HEK293 (cell line): ENCODE data around the gene ZFP62.
"Not testable (repeated sequence)": the region's sequence is repeated elsewhere in the genome, so short reads cannot be mapped to it uniquely, and the experiment has no call there.

Experiments used
- CTCF ChIA-PET: fragments of 350-600 bp; formaldehyde crosslinking; extraction: SDS; loops from one replicate; lab custom pipeline; 2021; ENCODE audit warnings: antibody characterized with exemption; lab: Yijun Ruan, JAX
- POLR2A ChIA-PET: fragments of 300-600 bp; formaldehyde crosslinking; extraction: SDS; loops from one replicate; lab custom pipeline; 2020; ENCODE audit warnings: antibody characterized with exemption, inconsistent platforms; lab: Yijun Ruan, JAX
- H3K27ac ChIP-seq: fragments of 200-500 bp; sonication (Bioruptor generic); 2 replicates; pipeline ENCODE4 v1.5.1; 2014; ENCODE audit warnings: low read depth, low read length, control low read depth, inconsistent platforms; ENCODE audit errors: extremely low read depth
- H3K36me3 ChIP-seq, 2 experiments: fragments of 200-500 bp in 1 of 2; sonication (Bioruptor generic) in 1 of 2; 1 replicate in 1 of 2; 2 replicates in 1 of 2; pipeline ENCODE4 v1.5.1; 2014 to 2017; ENCODE audit warnings: inconsistent platforms in 2 of 2, low read length in 2 of 2; ENCODE audit not compliant: control insufficient read depth in 2 of 2, insufficient read depth in 1 of 2
- H3K4me1 ChIP-seq: fragments of 200-500 bp; sonication (Bioruptor generic); 2 replicates; pipeline ENCODE4 v1.5.1; 2014; ENCODE audit warnings: mild to moderate bottlenecking, low read length, inconsistent platforms; ENCODE audit not compliant: control insufficient read depth, insufficient read depth
- H3K4me3 ChIP-seq: 2 replicates; pipeline ENCODE4 v1.5.1; 2011; ENCODE audit warnings: low read depth, mild to moderate bottlenecking, control low read depth, low read length, moderate library complexity
- H3K9me3 ChIP-seq: fragments of 200-500 bp; sonication (Bioruptor generic); 2 replicates; pipeline ENCODE4 v1.5.1; 2014; ENCODE audit warnings: low read depth, low read length, inconsistent platforms; ENCODE audit not compliant: control insufficient read depth, insufficient read depth
- KLF1 ChIP-seq: fragments of 450-650 bp; formaldehyde crosslinking; IDR thresholded peaks from 2 replicates; pipeline ENCODE4 v1.5.1; 2016; ENCODE audit warnings: missing biosample characterization, missing genetic modification characterization
- MYNN ChIP-seq: fragments of 450-650 bp; formaldehyde crosslinking; IDR thresholded peaks from 2 replicates; pipeline ENCODE4 v1.5.1; 2016; ENCODE audit warnings: missing biosample characterization, missing genetic modification characterization, borderline replicate concordance
- ZFHX2 ChIP-seq: fragments of 450-650 bp; formaldehyde crosslinking; conservative IDR thresholded peaks from 2 replicates; pipeline ENCODE4 v1.5.1; 2016; ENCODE audit warnings: missing biosample characterization, missing genetic modification characterization
- ZFP3 ChIP-seq: fragments of 450-650 bp; formaldehyde crosslinking; IDR thresholded peaks from 2 replicates; pipeline ENCODE4 v1.5.1; 2016; ENCODE audit warnings: low read depth, missing biosample characterization, missing genetic modification characterization
- ZFP69B ChIP-seq: fragments of 450-650 bp; formaldehyde crosslinking; IDR thresholded peaks from 2 replicates; pipeline ENCODE4 v1.5.1; 2016; ENCODE audit warnings: missing biosample characterization, missing genetic modification characterization
- ZNF266 ChIP-seq: fragments of 450-650 bp; formaldehyde crosslinking; IDR thresholded peaks from 2 replicates; pipeline ENCODE4 v1.5.1; 2016; ENCODE audit warnings: missing biosample characterization, missing genetic modification characterization, low read depth
- ZNF311 ChIP-seq: fragments of 450-650 bp; formaldehyde crosslinking; IDR thresholded peaks from 2 replicates; pipeline ENCODE4 v1.5.1; 2017; ENCODE audit warnings: missing biosample characterization, missing genetic modification characterization, borderline replicate concordance
- ZNF341 ChIP-seq: fragments of 450-650 bp; formaldehyde crosslinking; IDR thresholded peaks from 2 replicates; pipeline ENCODE4; 2016; ENCODE audit warnings: low read depth, missing biosample characterization, missing genetic modification characterization
- ZNF354C ChIP-seq: fragments of 450-650 bp; formaldehyde crosslinking; IDR thresholded peaks from 2 replicates; pipeline ENCODE4 v1.5.1; 2016; ENCODE audit warnings: missing biosample characterization, missing genetic modification characterization, low read depth, borderline replicate concordance
- ZNF473 ChIP-seq: fragments of 450-650 bp; formaldehyde crosslinking; IDR thresholded peaks from 2 replicates; pipeline ENCODE4 v1.5.1; 2017; ENCODE audit warnings: missing biosample characterization, missing genetic modification characterization
- ZNF501 ChIP-seq: fragments of 450-650 bp; formaldehyde crosslinking; IDR thresholded peaks from 2 replicates; pipeline ENCODE4 v1.5.1; 2016; ENCODE audit warnings: missing biosample characterization, missing genetic modification characterization
- ZNF544 ChIP-seq: fragments of 450-650 bp; formaldehyde crosslinking; IDR thresholded peaks from 2 replicates; pipeline ENCODE4 v1.5.0; 2017; ENCODE audit warnings: missing biosample characterization, missing genetic modification characterization
- ZNF548 ChIP-seq: fragments of 450-650 bp; formaldehyde crosslinking; IDR thresholded peaks from 2 replicates; pipeline ENCODE4 v1.5.1; 2016; ENCODE audit warnings: missing biosample characterization, missing genetic modification characterization
- ZNF549 ChIP-seq: fragments of 450-650 bp; IDR thresholded peaks from 2 replicates; pipeline ENCODE4 v1.5.1; 2018; ENCODE audit warnings: missing biosample characterization, missing genetic modification characterization, mild to moderate bottlenecking, inconsistent platforms, moderate library complexity
- ZNF580 ChIP-seq: fragments of 450-650 bp; formaldehyde crosslinking; IDR thresholded peaks from 2 replicates; pipeline ENCODE4 v1.5.1; 2016; ENCODE audit warnings: missing biosample characterization, missing genetic modification characterization
- ZNF596 ChIP-seq: fragments of 450-650 bp; IDR thresholded peaks from 2 replicates; pipeline ENCODE4 v1.5.0; 2018; ENCODE audit warnings: missing biosample characterization, mild to moderate bottlenecking, missing genetic modification characterization, moderate library complexity
- ZNF610 ChIP-seq: fragments of 450-650 bp; formaldehyde crosslinking; IDR thresholded peaks from 2 replicates; pipeline ENCODE4 v1.5.1; 2016; ENCODE audit warnings: missing biosample characterization, missing genetic modification characterization, borderline replicate concordance
- ZNF701 ChIP-seq: fragments of 450-650 bp; formaldehyde crosslinking; IDR thresholded peaks from 2 replicates; pipeline ENCODE4 v1.5.1; 2016; ENCODE audit warnings: missing biosample characterization, missing genetic modification characterization
- ZNF777 ChIP-seq: fragments of 450-650 bp; formaldehyde crosslinking; IDR thresholded peaks from 2 replicates; pipeline ENCODE4 v1.5.1; 2017; ENCODE audit warnings: missing biosample characterization, missing genetic modification characterization, borderline replicate concordance
- ZNF830 ChIP-seq: fragments of 450-650 bp; IDR thresholded peaks from 2 replicates; pipeline ENCODE4 v1.5.0; 2018; ENCODE audit warnings: missing biosample characterization, missing genetic modification characterization, low read depth, mild to moderate bottlenecking, moderate library complexity
- ZSCAN16 ChIP-seq: fragments of 450-650 bp; formaldehyde crosslinking; IDR thresholded peaks from 2 replicates; pipeline ENCODE4 v1.5.1; 2016; ENCODE audit warnings: missing biosample characterization, missing genetic modification characterization
- ZSCAN23 ChIP-seq: fragments of 450-650 bp; formaldehyde crosslinking; IDR thresholded peaks from 2 replicates; pipeline ENCODE4 v1.5.1; 2016; ENCODE audit warnings: missing biosample characterization, missing genetic modification characterization
- TF ChIP-seq, protein P1 (sequence below): fragments of 450-650 bp; formaldehyde crosslinking; IDR thresholded peaks from 2 replicates; pipeline ENCODE4 v1.5.1; 2016; ENCODE audit warnings: missing biosample characterization, missing genetic modification characterization, borderline replicate concordance

Gene ZFP62

GRCh38 chr5:180885845-180886529 lies 24.9 kb upstream of the ZFP62 start:
- CTCF ChIA-PET, result interaction anchor here (1.1 kb wide), 1 partner anchor 16 kb away, joined by 3 read pairs; no protein-coding TSS in a partner anchor
- TF ChIP-seq KLF1 (tag by site-specific recombination), result peak; percentile 16; the same call in 1 of the 2 replicates
- TF ChIP-seq, all 188 proteins: peak for 1; not testable (repeated sequence) for 187
- H3K4me1 ChIP-seq, H3K9me3 ChIP-seq, H3K4me3 ChIP-seq, H3K36me3 ChIP-seq, H3K27ac ChIP-seq: not testable (repeated sequence)
- POLR2A ChIA-PET, result interaction anchor here (0.6 kb wide), 1 partner anchor 75 kb away, joined by 4 read pairs; no protein-coding TSS in a partner anchor

- Histone ChIP-seq H3K9me3 (no peaks in the 10 kb centered on the region), H3K4me1 (no peaks in the 10 kb centered on the region), H3K27ac (no peak overlapping the region), H3K36me3 (no peaks in the 10 kb centered on the region), H3K4me3 (no peak overlapping the region)
- ChIA-PET CTCF (no interaction called here), POLR2A (interaction anchor here (0.7 kb wide), 1 partner anchor 13 kb away, joined by 3 read pairs; no protein-coding TSS in a partner anchor)
- TF ChIP-seq ZFHX2 (tag by site-specific recombination) (no peak), ZNF311 (tag by site-specific recombination) (no peak), ZNF596 (tag by site-specific recombination) (no peak), ZNF830 (tag by site-specific recombination) (no peak), MYNN (tag by site-specific recombination) (no peak), ZSCAN16 (no peak), ZSCAN23 (tag by site-specific recombination) (no peak), ZNF544 (tag by site-specific recombination) (no peak), ZNF473 (tag by site-specific recombination) (no peak), ZFP3 (tag by site-specific recombination) (no peak), ZNF341 (no peak), ZNF354C (tag by site-specific recombination) (no peak), ZFP69B (tag by site-specific recombination) (no peak), ZNF777 (no peak)
Measured at GRCh38 chr5:180875860-180876426, 14.9 kb upstream of the ZFP62 start.

GRCh38 chr5:180874804-180875582 lies 13.9 kb upstream of the ZFP62 start:
- Histone ChIP-seq H3K27ac (no peak overlapping the region), H3K9me3 (no peaks in the 10 kb centered on the region), H3K36me3 (no peaks in the 10 kb centered on the region), H3K4me1 (no peaks in the 10 kb centered on the region), H3K4me3 (no peak overlapping the region)
- POLR2A ChIA-PET, result interaction anchor here (0.6 kb wide), 1 partner anchor 1232 kb away, joined by 3 read pairs; no protein-coding TSS in a partner anchor
- CTCF ChIA-PET, result interaction anchor here (0.7 kb wide), 1 partner anchor 9 kb away, joined by 4 read pairs; no protein-coding TSS in a partner anchor
- TF ChIP-seq, protein P1, sequence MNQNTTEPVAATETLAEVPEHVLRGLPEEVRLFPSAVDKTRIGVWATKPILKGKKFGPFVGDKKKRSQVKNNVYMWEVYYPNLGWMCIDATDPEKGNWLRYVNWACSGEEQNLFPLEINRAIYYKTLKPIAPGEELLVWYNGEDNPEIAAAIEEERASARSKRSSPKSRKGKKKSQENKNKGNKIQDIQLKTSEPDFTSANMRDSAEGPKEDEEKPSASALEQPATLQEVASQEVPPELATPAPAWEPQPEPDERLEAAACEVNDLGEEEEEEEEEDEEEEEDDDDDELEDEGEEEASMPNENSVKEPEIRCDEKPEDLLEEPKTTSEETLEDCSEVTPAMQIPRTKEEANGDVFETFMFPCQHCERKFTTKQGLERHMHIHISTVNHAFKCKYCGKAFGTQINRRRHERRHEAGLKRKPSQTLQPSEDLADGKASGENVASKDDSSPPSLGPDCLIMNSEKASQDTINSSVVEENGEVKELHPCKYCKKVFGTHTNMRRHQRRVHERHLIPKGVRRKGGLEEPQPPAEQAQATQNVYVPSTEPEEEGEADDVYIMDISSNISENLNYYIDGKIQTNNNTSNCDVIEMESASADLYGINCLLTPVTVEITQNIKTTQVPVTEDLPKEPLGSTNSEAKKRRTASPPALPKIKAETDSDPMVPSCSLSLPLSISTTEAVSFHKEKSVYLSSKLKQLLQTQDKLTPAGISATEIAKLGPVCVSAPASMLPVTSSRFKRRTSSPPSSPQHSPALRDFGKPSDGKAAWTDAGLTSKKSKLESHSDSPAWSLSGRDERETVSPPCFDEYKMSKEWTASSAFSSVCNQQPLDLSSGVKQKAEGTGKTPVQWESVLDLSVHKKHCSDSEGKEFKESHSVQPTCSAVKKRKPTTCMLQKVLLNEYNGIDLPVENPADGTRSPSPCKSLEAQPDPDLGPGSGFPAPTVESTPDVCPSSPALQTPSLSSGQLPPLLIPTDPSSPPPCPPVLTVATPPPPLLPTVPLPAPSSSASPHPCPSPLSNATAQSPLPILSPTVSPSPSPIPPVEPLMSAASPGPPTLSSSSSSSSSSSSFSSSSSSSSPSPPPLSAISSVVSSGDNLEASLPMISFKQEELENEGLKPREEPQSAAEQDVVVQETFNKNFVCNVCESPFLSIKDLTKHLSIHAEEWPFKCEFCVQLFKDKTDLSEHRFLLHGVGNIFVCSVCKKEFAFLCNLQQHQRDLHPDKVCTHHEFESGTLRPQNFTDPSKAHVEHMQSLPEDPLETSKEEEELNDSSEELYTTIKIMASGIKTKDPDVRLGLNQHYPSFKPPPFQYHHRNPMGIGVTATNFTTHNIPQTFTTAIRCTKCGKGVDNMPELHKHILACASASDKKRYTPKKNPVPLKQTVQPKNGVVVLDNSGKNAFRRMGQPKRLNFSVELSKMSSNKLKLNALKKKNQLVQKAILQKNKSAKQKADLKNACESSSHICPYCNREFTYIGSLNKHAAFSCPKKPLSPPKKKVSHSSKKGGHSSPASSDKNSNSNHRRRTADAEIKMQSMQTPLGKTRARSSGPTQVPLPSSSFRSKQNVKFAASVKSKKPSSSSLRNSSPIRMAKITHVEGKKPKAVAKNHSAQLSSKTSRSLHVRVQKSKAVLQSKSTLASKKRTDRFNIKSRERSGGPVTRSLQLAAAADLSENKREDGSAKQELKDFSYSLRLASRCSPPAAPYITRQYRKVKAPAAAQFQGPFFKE (tag by site-specific recombination), result no peak
- TF ChIP-seq ZNF610, result no peak
- no peak for TF ChIP-seq ZNF501 (tag by site-specific recombination)
- TF ChIP-seq ZNF580 (tag by site-specific recombination), result no peak
- no peak for TF ChIP-seq ZNF354C (tag by site-specific recombination)
- TF ChIP-seq ZNF701 (tag by site-specific recombination), result no peak
- no peak for TF ChIP-seq ZNF548 (tag by site-specific recombination)
- no peak for TF ChIP-seq ZNF549 (tag by site-specific recombination)
- TF ChIP-seq ZNF266, result no peak
